Measurements from ENCODE around the gene ZNF804B. TPM values are rescaled to one million over a fixed set of nuclear protein-coding genes. Genes with fewer than 3 reads are reported as not detected.

ZNF804B gene
- total RNA-seq, 1 experiment from 2014 or later, result not detected

- Histone ChIP-seq H3K79me1 (ENCODE audit: insufficient read depth, low read depth, low read length, poor library complexity, severe bottlenecking) (no peaks in the 10 kb centered on the region), H2BK12ac (ENCODE audit: insufficient read length, low read depth, low read length) (no peak overlapping the region)
These were observed 204.9 kb downstream of the ZNF804B start for GRCh38 chr7:88964418-88964817.

More at GRCh38 chr7:88964418-88964817, 204.9 kb downstream of the ZNF804B start:
- H3K9ac ChIP-seq (ENCODE audit: extremely low read depth, insufficient read length, low read length), result no peak overlapping the region
- no peaks in the 10 kb centered on the region for H3K27me3 ChIP-seq (ENCODE audit: insufficient read depth, low read length)
- no peak overlapping the region for H3T11ph ChIP-seq (ENCODE audit: low read length)
- H2AFZ ChIP-seq (ENCODE audit: low read length), result no peak overlapping the region
- peak overlapping the region in 1 of 3 experiments; percentile 93; a peak in 1 of 7 replicates for H3K27ac Mint-ChIP-seq
- no peaks in the 10 kb centered on the region for H3K9me3 ChIP-seq (ENCODE audit: control insufficient read depth, low read depth, low read length)
- H3K4me2 ChIP-seq (ENCODE audit: insufficient read depth, insufficient read length, low read length), result no peak overlapping the region
- no peak overlapping the region for H2BK15ac ChIP-seq (ENCODE audit: low read depth, low read length)
- H3K23ac ChIP-seq (ENCODE audit: insufficient read length, low read depth, low read length), result no peak overlapping the region
- DNase-seq, result no peak
- H4K8ac ChIP-seq (replicated peaks; ENCODE audit: insufficient read length, low read depth, low read length), result no peak overlapping the region
- no peak overlapping the region for H2AK5ac ChIP-seq (ENCODE audit: insufficient read length, low read length)
- no peak overlapping the region for H2BK20ac ChIP-seq (ENCODE audit: low read depth, low read length, poor library complexity, severe bottlenecking)
- H3K18ac ChIP-seq (ENCODE audit: insufficient read length, low read depth, low read length), result no peak overlapping the region
- TF ChIP-seq CTCF (conservative IDR thresholded peaks at IDR 0.05), result no peak
- peaks cover 5 to 12% of the 10 kb centered on the region in 2 experiments; a peak in 3 of 5 replicates for H3K9me3 Mint-ChIP-seq
- no peaks in the 10 kb centered on the region for H3K27me3 Mint-ChIP-seq (ENCODE audit: low read depth)
- H3K36me3 Mint-ChIP-seq (ENCODE audit: insufficient read depth in 1 of 3, low read depth in 3 of 3), result peaks cover 8 to 13% (median 10%) of the 10 kb centered on the region in 3 experiments; a peak in 6 of 7 replicates
- H3K56ac ChIP-seq (ENCODE audit: insufficient read length, low read depth, low read length), result no peak overlapping the region
- no peak overlapping the region for H3K14ac ChIP-seq (ENCODE audit: insufficient read depth, low read length)
- peaks cover 24 to 25% of the 10 kb centered on the region in 2 experiments for H3K4me1 Mint-ChIP-seq
- H2BK5ac ChIP-seq (ENCODE audit: insufficient read length, low read length), result no peak overlapping the region
- H4K91ac ChIP-seq (ENCODE audit: insufficient read length, low read depth, low read length), result no peak overlapping the region
- H3K27ac ChIP-seq (ENCODE audit: insufficient read length, low read depth, low read length), result no peak overlapping the region
- H4K5ac ChIP-seq (ENCODE audit: insufficient read length, low read depth, low read length), result no peak overlapping the region
- no peak overlapping the region for H3K4me3 Mint-ChIP-seq
- H2BK120ac ChIP-seq (ENCODE audit: low read depth, low read length, poor library complexity, severe bottlenecking), result no peak overlapping the region
- no peaks in the 10 kb centered on the region for H4K20me1 ChIP-seq (ENCODE audit: control insufficient read depth, insufficient read depth, insufficient read length)
- H3K23me2 ChIP-seq (ENCODE audit: insufficient read length, low read depth, low read length, poor library complexity, severe bottlenecking), result no peaks in the 10 kb centered on the region
- H3K4me1 ChIP-seq (ENCODE audit: insufficient read depth, low read length), result no peaks in the 10 kb centered on the region
- no peak overlapping the region for H3K4ac ChIP-seq (ENCODE audit: low read depth, low read length)
- no peaks in the 10 kb centered on the region for H3K79me2 ChIP-seq (ENCODE audit: insufficient read depth, low read length)

All from H9 (cell line).